Measurements from ENCODE around the gene MNT.
A peak's percentile ranks its signal among the peaks of the same experiment; 100 is the strongest.

The MNT gene

GRCh38 chr17:2388683-2389055, 12.2 kb downstream of the MNT start:
- Histone ChIP-seq H2BK12ac (ENCODE audit: low read length) (no peak overlapping the region), H4K91ac (ENCODE audit: low read depth, low read length, poor library complexity) (no peak overlapping the region), H4K8ac (ENCODE audit: low read depth, low read length) (no peak overlapping the region), H2AK5ac (ENCODE audit: low read depth, low read length) (peak overlapping the region; percentile 11), H3K27me3 (ENCODE audit: control insufficient read depth in 3 of 3, insufficient read depth in 3 of 3, low read depth in 1 of 3, low read length in 3 of 3) (no peaks in the 10 kb centered on the region), H3K23ac (ENCODE audit: low read depth, low read length, poor library complexity) (no peak overlapping the region), H3K4me2 (ENCODE audit: insufficient read depth, low read length, poor library complexity, severe bottlenecking) (no peak overlapping the region), H3K27ac (replicated peaks; ENCODE audit: low read length) (no peak overlapping the region), H3K9me3 (replicated peaks in 1 of 2; ENCODE audit: control insufficient read depth in 2 of 2, insufficient read depth in 1 of 2, low read depth in 1 of 2, low read length in 2 of 2) (no peaks in the 10 kb centered on the region), H3K14ac (ENCODE audit: low read length) (peak overlapping the region; percentile 31), H3K9ac (ENCODE audit: low read depth, low read length, poor library complexity) (no peak overlapping the region), H3K4me1 (ENCODE audit: control insufficient read depth in 2 of 2, insufficient read depth in 1 of 2, low read depth in 1 of 2, low read length in 2 of 2) (peaks cover 30 to 42% of the 10 kb centered on the region in 2 donors), H3K18ac (ENCODE audit: low read length) (peak overlapping the region; percentile 59), H3K36me3 (replicated peaks in 1 of 2; ENCODE audit: control insufficient read depth in 2 of 2, insufficient read depth in 2 of 2, low read length in 2 of 2) (peaks cover 5 to 55% of the 10 kb centered on the region in 2 donors), H2BK15ac (ENCODE audit: low read length) (no peak overlapping the region), H2BK120ac (ENCODE audit: low read depth, low read length) (no peak overlapping the region), H3K4ac (ENCODE audit: low read length) (no peak overlapping the region), H3K4me3 (ENCODE audit: low read length in 2 of 2) (no peak overlapping the region), H2BK5ac (ENCODE audit: low read length) (no peak overlapping the region), H3K79me1 (ENCODE audit: low read depth, low read length) (peaks cover 16% of the 10 kb centered on the region), H2AFZ (ENCODE audit: low read length) (no peak overlapping the region)
- no peak for DNase-seq (ENCODE audit: low spot score)
- no CpG with 5 or more reads among the region's 15 CpGs for WGBS, 2 donors (ENCODE audit: extremely low coverage in 2 of 2, insufficient read length in 2 of 2, insufficient replicate concordance in 1 of 2)

- H2AFZ ChIP-seq (ENCODE audit: low read length) = no peak overlapping the region
- no peak overlapping the region for H3K4me2 ChIP-seq (ENCODE audit: insufficient read depth, low read length, poor library complexity, severe bottlenecking)
- H2BK15ac ChIP-seq (ENCODE audit: low read length) = no peak overlapping the region
- no peak overlapping the region for H4K91ac ChIP-seq (ENCODE audit: low read depth, low read length, poor library complexity)
- H3K27me3 ChIP-seq (ENCODE audit: control insufficient read depth in 3 of 3, insufficient read depth in 3 of 3, low read depth in 1 of 3, low read length in 3 of 3) = no peaks in the 10 kb centered on the region
- no peak overlapping the region for H4K8ac ChIP-seq (ENCODE audit: low read depth, low read length)
- no peak overlapping the region for H3K4ac ChIP-seq (ENCODE audit: low read length)
- H3K9me3 ChIP-seq (replicated peaks in 1 of 2; ENCODE audit: control insufficient read depth in 2 of 2, insufficient read depth in 1 of 2, low read depth in 1 of 2, low read length in 2 of 2) = no peaks in the 10 kb centered on the region
- no peak for DNase-seq (ENCODE audit: low spot score)
- peaks cover 30 to 43% of the 10 kb centered on the region in 2 donors for H3K4me1 ChIP-seq (ENCODE audit: control insufficient read depth in 2 of 2, insufficient read depth in 1 of 2, low read depth in 1 of 2, low read length in 2 of 2)
- no peak overlapping the region for H3K4me3 ChIP-seq (ENCODE audit: low read length in 2 of 2)
- H2BK12ac ChIP-seq (ENCODE audit: low read length) = no peak overlapping the region
- H2BK120ac ChIP-seq (ENCODE audit: low read depth, low read length) = no peak overlapping the region
- peak overlapping the region; percentile 11 for H2AK5ac ChIP-seq (ENCODE audit: low read depth, low read length)
- no peak overlapping the region for H3K18ac ChIP-seq (ENCODE audit: low read length)
- no peak overlapping the region for H3K14ac ChIP-seq (ENCODE audit: low read length)
- no peak overlapping the region for H2BK5ac ChIP-seq (ENCODE audit: low read length)
- no peak overlapping the region for H3K27ac ChIP-seq (replicated peaks; ENCODE audit: low read length)
- H3K23ac ChIP-seq (ENCODE audit: low read depth, low read length, poor library complexity) = no peak overlapping the region
- peaks cover 13% of the 10 kb centered on the region for H3K79me1 ChIP-seq (ENCODE audit: low read depth, low read length)
- no peak overlapping the region for H3K9ac ChIP-seq (ENCODE audit: low read depth, low read length, poor library complexity)
- peaks cover 5 to 59% of the 10 kb centered on the region in 2 donors for H3K36me3 ChIP-seq (replicated peaks in 1 of 2; ENCODE audit: control insufficient read depth in 2 of 2, insufficient read depth in 2 of 2, low read length in 2 of 2)
- no CpG with 5 or more reads among the region's 21 CpGs for WGBS, 2 donors (ENCODE audit: extremely low coverage in 2 of 2, insufficient read length in 2 of 2, insufficient replicate concordance in 1 of 2)
These were observed 12.7 kb downstream of the MNT start for GRCh38 chr17:2388020-2388682.

DNA sequence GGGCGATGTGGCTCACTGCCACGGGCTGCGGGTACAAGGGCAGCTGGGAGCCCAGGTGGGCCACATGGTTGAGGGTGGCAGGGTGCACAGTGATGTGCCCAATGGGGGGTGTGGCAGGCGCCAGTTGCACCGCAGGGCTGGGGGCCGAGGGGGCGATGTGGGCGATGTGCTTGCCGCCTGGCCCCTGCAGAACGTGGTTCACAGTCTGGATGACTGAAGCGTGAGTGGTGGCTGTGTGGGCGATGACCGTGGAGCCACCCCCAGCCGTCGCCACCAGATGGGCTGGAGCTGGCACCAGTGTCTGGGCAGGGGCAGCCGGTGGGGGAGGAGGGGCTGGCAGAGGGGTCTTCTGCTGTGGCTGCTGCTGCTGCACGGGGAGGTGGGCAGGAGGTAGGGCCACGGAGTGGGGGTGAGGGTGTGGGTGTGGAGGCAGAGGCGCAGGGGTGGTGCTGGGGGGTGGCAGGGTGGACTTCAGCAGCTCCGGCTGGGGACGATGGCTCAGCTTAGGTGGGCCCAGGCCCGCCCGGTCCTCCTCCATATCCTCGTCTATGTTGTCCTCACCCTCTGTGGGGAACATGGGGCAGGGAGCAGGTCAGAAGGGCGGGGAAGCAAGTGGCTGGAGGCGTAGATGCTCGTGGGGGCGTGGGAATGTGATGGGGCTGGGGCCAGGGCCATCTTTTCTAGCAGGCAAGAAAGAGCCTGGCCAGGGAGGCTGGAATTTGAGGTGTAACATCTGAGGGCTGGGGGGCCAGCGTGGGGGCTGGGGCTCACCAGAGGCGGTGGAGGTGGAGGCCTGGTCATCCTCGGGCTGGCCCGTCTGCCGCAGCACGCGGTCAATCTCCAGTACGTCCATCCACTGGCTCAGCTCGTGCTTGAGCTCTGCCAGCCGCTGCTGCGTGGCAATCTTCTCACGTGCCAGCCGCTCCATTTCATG, 13.5 kb downstream of the MNT start:
- Histone ChIP-seq H3K4ac (ENCODE audit: low read length) (no peak overlapping the region), H3K14ac (ENCODE audit: low read length) (peak overlapping the region; percentile 27), H3K27me3 (ENCODE audit: control insufficient read depth in 3 of 3, insufficient read depth in 3 of 3, low read depth in 1 of 3, low read length in 3 of 3) (no peaks in the 10 kb centered on the region), H3K27ac (replicated peaks; ENCODE audit: low read length) (no peak overlapping the region), H2AFZ (ENCODE audit: low read length) (no peak overlapping the region), H2BK5ac (ENCODE audit: low read length) (peak overlapping the region; percentile 8), H2BK120ac (ENCODE audit: low read depth, low read length) (no peak overlapping the region), H3K4me3 (ENCODE audit: low read length in 2 of 2) (no peak overlapping the region), H2BK12ac (ENCODE audit: low read length) (no peak overlapping the region), H3K4me2 (ENCODE audit: insufficient read depth, low read length, poor library complexity, severe bottlenecking) (no peak overlapping the region), H4K91ac (ENCODE audit: low read depth, low read length, poor library complexity) (no peak overlapping the region), H3K79me1 (ENCODE audit: low read depth, low read length) (peaks cover 13% of the 10 kb centered on the region), H3K18ac (ENCODE audit: low read length) (no peak overlapping the region), H3K4me1 (ENCODE audit: control insufficient read depth in 2 of 2, insufficient read depth in 1 of 2, low read depth in 1 of 2, low read length in 2 of 2) (peaks cover 30 to 43% of the 10 kb centered on the region in 2 donors), H3K23ac (ENCODE audit: low read depth, low read length, poor library complexity) (peak overlapping the region; percentile 31), H2AK5ac (ENCODE audit: low read depth, low read length) (no peak overlapping the region), H3K36me3 (replicated peaks in 1 of 2; ENCODE audit: control insufficient read depth in 2 of 2, insufficient read depth in 2 of 2, low read length in 2 of 2) (peaks cover 5 to 60% of the 10 kb centered on the region in 2 donors), H4K8ac (ENCODE audit: low read depth, low read length) (no peak overlapping the region), H3K9me3 (replicated peaks in 1 of 2; ENCODE audit: control insufficient read depth in 2 of 2, insufficient read depth in 1 of 2, low read depth in 1 of 2, low read length in 2 of 2) (no peaks in the 10 kb centered on the region), H3K9ac (ENCODE audit: low read depth, low read length, poor library complexity) (peak overlapping the region; percentile 55), H2BK15ac (ENCODE audit: low read length) (no peak overlapping the region)
- DNase-seq (ENCODE audit: low spot score) = no peak
- no CpG with 5 or more reads among the region's 41 CpGs for WGBS, 2 donors (ENCODE audit: extremely low coverage in 2 of 2, insufficient read length in 2 of 2, insufficient replicate concordance in 1 of 2)

Data from neuronal stem cell (in vitro differentiated cells).